HCT116 (cell line): ENCODE results near the gene USP9X. TPM values are rescaled to one million over a fixed set of nuclear protein-coding genes. Genes with fewer than 3 reads are reported as not detected.

Source experiments
- ATAC-seq: fragments of 200-7000 bp; cut with Tn5 transposase; 2 replicates; pipeline ENCODE4 v1.9.1; 2020; ENCODE audit warnings: mild to moderate bottlenecking, moderate library complexity
- BruUV-seq: library from RNA; stranded (reverse); fragments of 400-500 nt; replicated peaks from 2 replicates; lab custom pipeline; 2021; lab: Mats Ljungman, UMichigan
- CTCF ChIA-PET: fragments of 300-600 bp; sonication (Branson Sonifier 250); formaldehyde crosslinking; loops from one replicate; lab custom pipeline; 2021; ENCODE audit warnings: antibody characterized with exemption; lab: Charles Lee
- POLR2A ChIA-PET: fragments of 300-600, 350-600 bp; sonication (Branson Sonifier 250); formaldehyde crosslinking; loops from one replicate; lab custom pipeline; 2021; ENCODE audit warnings: antibody characterized with exemption; lab: Charles Lee
- RAD21 ChIA-PET, 2 experiments: fragments of 300-600 bp; sonication (Branson Sonifier 250); formaldehyde crosslinking; loops; one replicate each; lab custom pipeline; 2023; ENCODE audit warnings: low total read pairs in 2 of 2; ENCODE audit not compliant: uncharacterized antibody in 2 of 2, unreplicated experiment in 2 of 2, low non-redundant PET in 1 of 2; lab: Charles Lee
- DNase-seq: peaks from one replicate; pipeline ENCODE4 v3.0.0-alpha.2; 2010; ENCODE audit warnings: low read depth, low spot score
- H2AFZ ChIP-seq: fragments of 200-600 bp; shearing (Covaris generic), sonication (generic); 2 replicates; pipeline ENCODE4 v1.6.1; 2017; ENCODE audit warnings: low read depth, mixed run types, mixed read lengths, antibody characterized with exemption, low read length; ENCODE audit not compliant: poor library complexity, severe bottlenecking
- H3K27ac ChIP-seq: 2 replicates; pipeline ENCODE4 v1.5.1; 2012; ENCODE audit warnings: low read depth, low read length
- H3K27me3 ChIP-seq: fragments of 200-600 bp; sonication (generic); 2 replicates; pipeline ENCODE4 v1.6.1; 2016; ENCODE audit warnings: mixed run types, low read length, mixed read lengths; ENCODE audit not compliant: insufficient read depth
- H3K36me3 ChIP-seq, 2 experiments: fragments of 200-500 bp in 1 of 2; fragments of 200-600 bp in 1 of 2; sonication (Bioruptor generic) in 1 of 2; sonication (generic) in 1 of 2; 2 replicates each; pipeline versions ENCODE4 v1.5.1 to v1.6.1; 2014 to 2016; ENCODE audit warnings: low read length in 2 of 2, inconsistent platforms in 1 of 2, mixed read lengths in 1 of 2, mixed run types in 1 of 2; ENCODE audit not compliant: insufficient read depth in 2 of 2, control insufficient read depth in 1 of 2
- H3K4me1 ChIP-seq, 2 experiments: fragments of 200-600 bp in 1 of 2; sonication (generic) in 1 of 2; 2 replicates each; pipeline versions ENCODE4 v1.5.1 to v1.6.1; 2012 to 2017; ENCODE audit warnings: low read length in 2 of 2, inconsistent platforms in 1 of 2, mild to moderate bottlenecking in 1 of 2, mixed read lengths in 1 of 2, mixed run types in 1 of 2, moderate library complexity in 1 of 2; ENCODE audit not compliant: insufficient read depth in 2 of 2, control insufficient read depth in 1 of 2
- H3K4me2 ChIP-seq: fragments of 200-600 bp; sonication (generic); 2 replicates; pipeline ENCODE4 v1.6.1; 2017; ENCODE audit warnings: mixed run types, low read length, mixed read lengths
- H3K4me3 ChIP-seq, 2 experiments: fragments of 200-600 bp in 1 of 2; sonication (generic) in 1 of 2; replicated peaks in 1 of 2; 2 replicates each; pipeline ENCODE4 v1.5.1; 2011 to 2016; ENCODE audit warnings: low read length in 2 of 2, control low read depth in 1 of 2, low read depth in 1 of 2, mild to moderate bottlenecking in 1 of 2, mixed read lengths in 1 of 2, mixed run types in 1 of 2
- H3K79me2 ChIP-seq: fragments of 200-600 bp; sonication (generic); 2 replicates; pipeline ENCODE4 v1.6.1; 2017; ENCODE audit warnings: mild to moderate bottlenecking, mixed run types, low read length, moderate library complexity, mixed read lengths; ENCODE audit not compliant: insufficient read depth
- H3K9ac ChIP-seq: fragments of 200-600 bp; sonication (generic); 2 replicates; pipeline ENCODE4 v1.6.1; 2016; ENCODE audit warnings: low read length, mixed read lengths
- H3K9me2 ChIP-seq: fragments of 200-600 bp; sonication (generic), shearing (Covaris generic); 2 replicates; pipeline ENCODE4 v1.6.1; 2017; ENCODE audit warnings: mixed run types, mild to moderate bottlenecking, moderate library complexity; ENCODE audit not compliant: insufficient read depth
- H3K9me3 ChIP-seq, 2 experiments: fragments of 200-500 bp in 1 of 2; fragments of 200-600 bp in 1 of 2; sonication (Bioruptor generic) in 1 of 2; sonication (generic) in 1 of 2; 2 replicates each; pipeline ENCODE4 v1.6.1; 2014 to 2017; ENCODE audit warnings: low read length in 2 of 2, mixed read lengths in 2 of 2, inconsistent platforms in 1 of 2, low read depth in 1 of 2, mild to moderate bottlenecking in 1 of 2, mixed run types in 1 of 2, moderate library complexity in 1 of 2; ENCODE audit not compliant: control insufficient read depth in 1 of 2, insufficient read depth in 1 of 2
- H4K20me1 ChIP-seq: fragments of 200-600 bp; sonication (generic), shearing (Covaris generic); 2 replicates; pipeline ENCODE4 v1.6.1; 2017; ENCODE audit warnings: mixed run types, mild to moderate bottlenecking, moderate library complexity; ENCODE audit not compliant: insufficient read depth
- CBX3 ChIP-seq: IDR thresholded peaks from 2 replicates; pipeline ENCODE4 v1.6.1; 2012; ENCODE audit warnings: low read depth
- CEBPB ChIP-seq: IDR thresholded peaks from 2 replicates; pipeline ENCODE4 v1.6.1; 2012; ENCODE audit warnings: low read depth
- EGR1 ChIP-seq: IDR thresholded peaks from 2 replicates; pipeline ENCODE4 v1.6.1; 2012; ENCODE audit warnings: low read depth
- EZH2 ChIP-seq: fragments of 200-600 bp; sonication (generic); IDR thresholded peaks from 2 replicates; pipeline ENCODE4 v1.6.1; 2017; ENCODE audit warnings: antibody characterized with exemption, mixed run types
- FOSL1 ChIP-seq: IDR thresholded peaks from 2 replicates; pipeline ENCODE4 v1.6.1; 2012; ENCODE audit warnings: low read depth
- POLR2AphosphoS5 ChIP-seq: IDR thresholded peaks from 2 replicates; pipeline ENCODE4 v1.6.1; 2011; ENCODE audit warnings: mild to moderate bottlenecking, low read depth, low read length, moderate library complexity
- SP1 ChIP-seq: IDR thresholded peaks from 2 replicates; pipeline ENCODE4 v1.6.1; 2012; ENCODE audit warnings: low read depth
- SRF ChIP-seq: IDR thresholded peaks from 2 replicates; pipeline ENCODE4 v1.6.1; 2012; ENCODE audit warnings: low read depth
- TCF7L2 ChIP-seq: IDR thresholded peaks from 2 replicates; pipeline ENCODE4 v1.7.0; 2011; ENCODE audit warnings: borderline replicate concordance, inconsistent platforms; ENCODE audit not compliant: insufficient read depth, insufficient read length; ENCODE audit errors: extremely low read depth
- YY1 ChIP-seq: IDR thresholded peaks from 2 replicates; pipeline ENCODE4 v1.6.1; 2011; ENCODE audit warnings: low read length, low read depth, moderate library complexity, mild to moderate bottlenecking; ENCODE audit not compliant: insufficient replicate concordance; ENCODE audit errors: extremely low read depth
- ZFX ChIP-seq: fragments of 450-650 bp; IDR thresholded peaks from 2 replicates; pipeline ENCODE4 v1.6.1; 2017
- ZNF274 ChIP-seq: fragments of 200-500 bp; sonication (Bioruptor generic); IDR thresholded peaks from 2 replicates; pipeline ENCODE4 v1.6.1; 2014; ENCODE audit warnings: mild to moderate bottlenecking, low read depth, low read length, inconsistent platforms
- intact Hi-C: fragments of 100-400 bp; cut with micrococcal nuclease; formaldehyde crosslinking; loops from 2 replicates; pipeline ENCODE4 v1.10.0; 2022
- total RNA-seq: library from RNA; stranded (reverse); gene quantifications from one replicate; pipeline ENCODE4 v1.2.1, GENCODE V29; 2021; ENCODE audit not compliant: unreplicated experiment
- TF ChIP-seq, protein P1 (sequence below): IDR thresholded peaks from 2 replicates; pipeline ENCODE4 v1.6.1; 2012
- TF ChIP-seq, protein P2 (sequence below): IDR thresholded peaks from 2 replicates; pipeline ENCODE4 v1.6.1; 2012
- TF ChIP-seq, protein P3 (sequence below): IDR thresholded peaks from 2 replicates; pipeline ENCODE4 v1.6.1; 2012; ENCODE audit warnings: low read depth

The USP9X gene
- total RNA-seq, 1 experiment from 2014 or later = 52.4 TPM

DNA sequence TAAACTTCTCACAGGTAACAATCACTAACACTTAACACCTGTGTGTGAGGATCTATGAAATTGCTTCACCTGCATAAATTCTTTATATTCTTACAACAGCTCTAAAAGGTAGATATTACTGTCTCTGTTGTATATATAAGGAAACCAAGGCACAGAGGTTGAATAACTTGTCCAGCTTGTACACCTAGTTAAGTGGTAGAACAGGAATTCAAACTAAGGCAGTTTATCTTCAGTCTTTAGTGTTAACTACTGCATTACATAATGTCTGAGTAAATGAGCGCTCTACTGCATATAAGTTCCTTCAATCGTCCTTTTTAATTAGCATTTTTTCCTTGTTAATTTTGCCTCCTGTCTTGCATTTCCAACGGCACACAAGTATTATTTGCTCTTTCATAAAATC is 15.0 kb downstream of the USP9X start:
- no peaks in the 10 kb centered on the region for H3K36me3 ChIP-seq
- H3K9me3 ChIP-seq = no peaks in the 10 kb centered on the region
- ChIA-PET CTCF (no interaction called here), RAD21 (no interaction called here), POLR2A (interaction anchor here (1.4 kb wide), 1 partner anchor 13 kb away, joined by 3 read pairs; no protein-coding TSS in a partner anchor)
- no peak for ATAC-seq
- no peak overlapping the region for H3K4me2 ChIP-seq
- H4K20me1 ChIP-seq = 0 out of 2 replicates have a peak, but pooled peaks cover 3% of the 10 kb centered on the region
- intact Hi-C loops = no loop called here
- no peaks in the 10 kb centered on the region for H3K9me2 ChIP-seq
- BruUV-seq = no TSS peak
- no peaks in the 10 kb centered on the region for H3K27me3 ChIP-seq
- no peak overlapping the region for H3K27ac ChIP-seq
- TF ChIP-seq SP1 (no peak), CBX3 (no peak), ZFX (no peak), TCF7L2 (no peak), EZH2 (no peak)
- TF ChIP-seq, protein P1, sequence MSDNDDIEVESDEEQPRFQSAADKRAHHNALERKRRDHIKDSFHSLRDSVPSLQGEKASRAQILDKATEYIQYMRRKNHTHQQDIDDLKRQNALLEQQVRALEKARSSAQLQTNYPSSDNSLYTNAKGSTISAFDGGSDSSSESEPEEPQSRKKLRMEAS = no peak
- no peak overlapping the region for H2AFZ ChIP-seq
- H3K4me1 ChIP-seq = peaks cover 0 to 3% of the 10 kb centered on the region in 2 experiments; a peak in 1 of 4 replicates
- peaks cover 98% of the 10 kb centered on the region for H3K79me2 ChIP-seq
- no peak overlapping the region for H3K9ac ChIP-seq
- no peak overlapping the region for H3K4me3 ChIP-seq
- no peak for DNase-seq

DNA sequence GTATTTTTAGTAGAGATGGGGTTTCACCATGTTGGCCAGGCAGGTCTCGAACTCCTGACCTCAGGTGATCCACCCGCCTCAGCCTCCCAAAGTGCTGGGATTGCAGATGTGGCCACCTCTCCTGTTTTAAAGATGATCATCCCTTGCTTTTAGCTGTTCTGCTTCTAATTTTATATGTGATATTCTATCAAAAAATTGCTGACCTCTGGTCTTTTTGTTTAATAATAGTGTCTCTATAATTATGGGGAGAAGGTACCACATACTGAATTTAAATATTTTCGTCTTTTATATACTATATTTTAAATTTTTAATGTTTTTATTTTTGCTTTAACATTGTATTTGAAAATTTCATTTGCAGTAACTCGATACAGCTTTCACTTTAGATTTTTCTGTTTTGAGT is 15.6 kb downstream of the USP9X start:
- Histone ChIP-seq H3K9me3 (no peaks in the 10 kb centered on the region), H3K27me3 (no peaks in the 10 kb centered on the region), H3K9ac (no peak overlapping the region), H3K4me3 (no peak overlapping the region), H2AFZ (no peak overlapping the region)
- RAD21 ChIA-PET = no interaction called here
- intact Hi-C loops = no loop called here
- TF ChIP-seq ZNF274 (no peak), POLR2AphosphoS5 (no peak), CEBPB (no peak), EZH2 (no peak), FOSL1 (no peak), ZFX (no peak), YY1 (no peak), SP1 (no peak), EGR1 (no peak), CBX3 (no peak), TCF7L2 (no peak), SRF (no peak)
- TF ChIP-seq, protein P2, sequence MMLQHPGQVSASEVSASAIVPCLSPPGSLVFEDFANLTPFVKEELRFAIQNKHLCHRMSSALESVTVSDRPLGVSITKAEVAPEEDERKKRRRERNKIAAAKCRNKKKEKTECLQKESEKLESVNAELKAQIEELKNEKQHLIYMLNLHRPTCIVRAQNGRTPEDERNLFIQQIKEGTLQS = no peak
- TF ChIP-seq, protein P3, sequence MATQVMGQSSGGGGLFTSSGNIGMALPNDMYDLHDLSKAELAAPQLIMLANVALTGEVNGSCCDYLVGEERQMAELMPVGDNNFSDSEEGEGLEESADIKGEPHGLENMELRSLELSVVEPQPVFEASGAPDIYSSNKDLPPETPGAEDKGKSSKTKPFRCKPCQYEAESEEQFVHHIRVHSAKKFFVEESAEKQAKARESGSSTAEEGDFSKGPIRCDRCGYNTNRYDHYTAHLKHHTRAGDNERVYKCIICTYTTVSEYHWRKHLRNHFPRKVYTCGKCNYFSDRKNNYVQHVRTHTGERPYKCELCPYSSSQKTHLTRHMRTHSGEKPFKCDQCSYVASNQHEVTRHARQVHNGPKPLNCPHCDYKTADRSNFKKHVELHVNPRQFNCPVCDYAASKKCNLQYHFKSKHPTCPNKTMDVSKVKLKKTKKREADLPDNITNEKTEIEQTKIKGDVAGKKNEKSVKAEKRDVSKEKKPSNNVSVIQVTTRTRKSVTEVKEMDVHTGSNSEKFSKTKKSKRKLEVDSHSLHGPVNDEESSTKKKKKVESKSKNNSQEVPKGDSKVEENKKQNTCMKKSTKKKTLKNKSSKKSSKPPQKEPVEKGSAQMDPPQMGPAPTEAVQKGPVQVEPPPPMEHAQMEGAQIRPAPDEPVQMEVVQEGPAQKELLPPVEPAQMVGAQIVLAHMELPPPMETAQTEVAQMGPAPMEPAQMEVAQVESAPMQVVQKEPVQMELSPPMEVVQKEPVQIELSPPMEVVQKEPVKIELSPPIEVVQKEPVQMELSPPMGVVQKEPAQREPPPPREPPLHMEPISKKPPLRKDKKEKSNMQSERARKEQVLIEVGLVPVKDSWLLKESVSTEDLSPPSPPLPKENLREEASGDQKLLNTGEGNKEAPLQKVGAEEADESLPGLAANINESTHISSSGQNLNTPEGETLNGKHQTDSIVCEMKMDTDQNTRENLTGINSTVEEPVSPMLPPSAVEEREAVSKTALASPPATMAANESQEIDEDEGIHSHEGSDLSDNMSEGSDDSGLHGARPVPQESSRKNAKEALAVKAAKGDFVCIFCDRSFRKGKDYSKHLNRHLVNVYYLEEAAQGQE = no peak
- TF ChIP-seq, protein P1 = no peak
- TF ChIP-seq, all 23 proteins: peak for 0
- no TSS peak for BruUV-seq
- ChIA-PET CTCF (no interaction called here), POLR2A (no interaction called here)
- H3K9me2 ChIP-seq = no peaks in the 10 kb centered on the region
- H3K27ac ChIP-seq = no peak overlapping the region
- peaks cover 0 to 3% of the 10 kb centered on the region in 2 experiments; a peak in 1 of 4 replicates for H3K4me1 ChIP-seq
- peaks cover 98% of the 10 kb centered on the region for H3K79me2 ChIP-seq
- no peak for DNase-seq
- 0 out of 2 replicates have a peak, but pooled peaks cover 4% of the 10 kb centered on the region for H4K20me1 ChIP-seq
- ATAC-seq = no peak
- H3K36me3 ChIP-seq = no peaks in the 10 kb centered on the region
- no peak overlapping the region for H3K4me2 ChIP-seq
